Muscle of leg (tissue), 11 donors: ENCODE measurements around the gene EBF3. TPM values are rescaled to one million over a fixed set of nuclear protein-coding genes. Genes with fewer than 3 reads are reported as not detected.

Experiments
- DNase-seq: peaks from one replicate; pipeline ENCODE4 v3.0.0; 2013
- H3K27ac ChIP-seq: one replicate; pipeline ENCODE4 v1.5.1; 2013; ENCODE audit warnings: mild to moderate bottlenecking, low read length, control low read depth
- H3K27me3 ChIP-seq: one replicate; pipeline ENCODE4 v1.6.1; 2013; ENCODE audit warnings: low read length; ENCODE audit not compliant: control insufficient read depth, insufficient read depth
- H3K36me3 ChIP-seq: one replicate; pipeline ENCODE4 v1.6.1; 2013; ENCODE audit warnings: low read length; ENCODE audit not compliant: control insufficient read depth, insufficient read depth
- H3K4me1 ChIP-seq: one replicate; pipeline ENCODE4 v1.6.1; 2013; ENCODE audit warnings: low read length; ENCODE audit not compliant: control insufficient read depth, insufficient read depth
- H3K4me3 ChIP-seq: one replicate; pipeline ENCODE4 v1.5.1; 2013; ENCODE audit warnings: low read length, control low read depth
- H3K9me3 ChIP-seq: replicated peaks from 2 replicates; pipeline ENCODE4 v1.6.1; 2013; ENCODE audit warnings: low read depth, low read length; ENCODE audit not compliant: control insufficient read depth
- WGBS: methylation state at CpG from one replicate; pipeline ENCODE4 v1.1.5; 2013; ENCODE audit warnings: missing lambda C conversion rate; ENCODE audit not compliant: insufficient coverage; 5-methylcytosine and 5-hydroxymethylcytosine counted together
- polyA plus RNA-seq, 8 donors: library from polyadenylated mRNA; unstranded; fragments of 120-200 nt; gene quantifications; one replicate each; pipeline versions ENCODE4 v1.2.1 to v1.2.3, GENCODE V29; 2013; ENCODE audit warnings: inconsistent platforms in 1 of 8, low replicate concordance in 1 of 8; ENCODE audit not compliant: insufficient read length in 8 of 8, insufficient read depth in 1 of 8
- total RNA-seq: library from RNA; stranded (reverse); fragments of 120-200 nt; gene quantifications from one replicate; pipeline ENCODE4 v1.2.4, GENCODE V29; 2013

EBF3 gene
- total and polyA plus RNA-seq, 9 donors = 33.6 to 102 (median 75.6) TPM

GRCh38 chr10:129919358-129919757 lies 44.7 kb downstream of the EBF3 start:
- WGBS = 77% methylated on average over 3 of the region's 4 CpGs
- Histone ChIP-seq H3K4me1 (peaks cover 37% of the 10 kb centered on the region), H3K9me3 (no peaks in the 10 kb centered on the region), H3K36me3 (peaks cover 26% of the 10 kb centered on the region), H3K27me3 (no peaks in the 10 kb centered on the region), H3K4me3 (no peak overlapping the region), H3K27ac (no peak overlapping the region)
- no peak for DNase-seq

DNA sequence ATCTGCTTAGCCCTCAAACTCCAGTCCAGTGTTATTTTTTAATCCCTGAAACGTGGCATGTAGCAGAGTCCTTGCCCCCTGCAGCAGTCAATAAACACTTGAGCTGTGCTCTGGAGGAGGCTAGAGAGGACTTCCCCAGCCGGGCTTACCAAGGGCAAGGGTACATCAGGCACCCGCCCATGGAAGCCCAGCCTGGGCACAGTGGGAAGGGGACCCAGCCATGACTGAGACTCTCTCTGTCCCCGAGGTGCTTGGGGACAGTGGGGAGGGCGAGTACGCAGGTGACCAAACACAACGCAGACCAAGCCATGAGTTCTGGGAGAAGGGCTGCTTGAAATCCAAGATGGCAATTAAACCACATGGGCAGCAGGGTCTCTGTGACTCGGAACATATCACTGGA lies 45.2 kb downstream of the EBF3 start:
- no peak overlapping the region for H3K27ac ChIP-seq

DNA sequence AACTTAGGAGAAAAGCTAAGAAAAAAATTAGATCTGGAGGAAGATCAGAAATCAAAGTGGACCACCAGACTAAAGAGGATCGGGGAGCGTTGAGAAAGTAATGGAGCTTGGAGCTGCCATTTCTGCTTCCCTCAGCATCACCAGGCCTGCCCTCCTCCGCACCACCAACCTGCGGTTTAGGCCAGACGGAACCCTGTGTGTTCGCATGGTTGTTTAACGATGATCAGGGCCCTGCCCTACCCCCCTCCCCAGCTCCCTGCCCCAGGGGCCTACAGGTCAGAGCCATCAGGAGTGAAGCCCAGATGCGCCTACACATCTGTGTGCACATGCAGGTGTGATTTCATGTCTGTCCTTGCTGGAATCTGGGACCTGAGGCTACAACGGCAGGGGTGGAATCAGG lies 45.7 kb downstream of the EBF3 start:
- no peak for DNase-seq

More for the DNA sequence above, 45.2 kb downstream of the EBF3 start:
- 78% methylated on average over 7 of the region's 8 CpGs for WGBS
- DNase-seq = no peak
- Histone ChIP-seq H3K36me3 (peaks cover 29% of the 10 kb centered on the region), H3K4me1 (peaks cover 39% of the 10 kb centered on the region), H3K9me3 (no peaks in the 10 kb centered on the region), H3K27me3 (no peaks in the 10 kb centered on the region), H3K4me3 (no peak overlapping the region)

GRCh38 chr10:129917936-129918335 lies 46.1 kb downstream of the EBF3 start:
- H3K4me1 ChIP-seq = peaks cover 46% of the 10 kb centered on the region
- H3K4me3 ChIP-seq = no peak overlapping the region
- WGBS = no CpG with 5 or more reads among the region's 3 CpGs
- H3K9me3 ChIP-seq = no peaks in the 10 kb centered on the region
- no peak overlapping the region for H3K27ac ChIP-seq
- H3K27me3 ChIP-seq = no peaks in the 10 kb centered on the region
- DNase-seq = no peak
- peaks cover 33% of the 10 kb centered on the region for H3K36me3 ChIP-seq

More for the DNA sequence above, 45.7 kb downstream of the EBF3 start:
- peaks cover 31% of the 10 kb centered on the region for H3K36me3 ChIP-seq
- WGBS = 40% methylated on average over 2 of the region's 9 CpGs
- peaks cover 41% of the 10 kb centered on the region for H3K4me1 ChIP-seq
- no peak overlapping the region for H3K4me3 ChIP-seq
- no peak overlapping the region for H3K27ac ChIP-seq
- H3K9me3 ChIP-seq = no peaks in the 10 kb centered on the region
- H3K27me3 ChIP-seq = no peaks in the 10 kb centered on the region

- H3K9me3 ChIP-seq = no peaks in the 10 kb centered on the region
- no peaks in the 10 kb centered on the region for H3K27me3 ChIP-seq
- WGBS = 61% methylated on average over 6 of the region's 7 CpGs
- peaks cover 29% of the 10 kb centered on the region for H3K36me3 ChIP-seq
- no peak overlapping the region for H3K4me3 ChIP-seq
- peaks cover 52% of the 10 kb centered on the region for H3K4me1 ChIP-seq
- no peak overlapping the region for H3K27ac ChIP-seq
- no peak for DNase-seq
Observed at GRCh38 chr10:129916506-129916995, 47.5 kb downstream of the EBF3 start.

DNA sequence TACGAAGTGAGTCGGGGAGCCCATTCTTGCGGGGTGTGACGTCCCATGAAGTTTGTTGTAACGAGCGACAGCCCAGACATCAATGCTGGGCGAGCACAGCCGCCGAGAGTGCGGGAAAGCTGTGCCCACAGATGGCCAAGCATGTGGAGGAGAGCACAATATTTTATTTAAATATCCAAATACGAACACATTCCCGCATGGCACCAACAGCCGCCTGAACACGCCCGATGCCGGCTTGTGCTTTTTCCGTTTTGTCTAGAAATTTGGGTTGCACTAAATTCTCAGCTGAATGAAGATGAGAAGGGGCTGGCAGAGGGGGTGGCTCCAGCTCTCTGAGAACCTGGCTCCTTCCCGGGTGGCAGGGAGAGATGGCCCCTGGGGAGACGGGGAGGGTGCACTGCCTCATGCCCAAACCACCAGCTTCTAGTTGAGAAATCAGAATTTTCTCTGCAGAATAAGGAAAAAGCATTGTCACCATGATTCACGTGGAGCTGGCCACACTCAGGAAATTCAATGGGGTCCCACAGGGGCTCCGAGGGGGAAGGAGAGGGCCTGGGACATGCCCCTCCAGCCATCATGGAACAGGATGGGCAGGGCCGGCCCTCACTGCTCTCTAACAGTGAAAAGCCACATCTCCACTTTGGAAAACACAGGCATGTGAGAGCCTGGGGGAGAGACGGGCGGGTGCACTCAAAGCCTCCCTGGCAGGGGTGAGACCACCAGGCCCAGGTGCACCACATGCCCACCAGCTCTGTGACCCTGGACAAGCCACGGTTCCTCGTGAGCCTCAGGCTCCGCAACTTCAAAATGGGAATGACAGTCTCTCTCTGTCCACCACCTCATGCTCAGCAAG lies 48.3 kb downstream of the EBF3 start:
- H3K27ac ChIP-seq = no peak overlapping the region
- no peaks in the 10 kb centered on the region for H3K9me3 ChIP-seq
- H3K36me3 ChIP-seq = peaks cover 34% of the 10 kb centered on the region
- DNase-seq = no peak
- H3K27me3 ChIP-seq = no peaks in the 10 kb centered on the region
- peaks cover 55% of the 10 kb centered on the region for H3K4me1 ChIP-seq
- no peak overlapping the region for H3K4me3 ChIP-seq
- WGBS = 63% methylated on average over 7 of the region's 27 CpGs

DNA sequence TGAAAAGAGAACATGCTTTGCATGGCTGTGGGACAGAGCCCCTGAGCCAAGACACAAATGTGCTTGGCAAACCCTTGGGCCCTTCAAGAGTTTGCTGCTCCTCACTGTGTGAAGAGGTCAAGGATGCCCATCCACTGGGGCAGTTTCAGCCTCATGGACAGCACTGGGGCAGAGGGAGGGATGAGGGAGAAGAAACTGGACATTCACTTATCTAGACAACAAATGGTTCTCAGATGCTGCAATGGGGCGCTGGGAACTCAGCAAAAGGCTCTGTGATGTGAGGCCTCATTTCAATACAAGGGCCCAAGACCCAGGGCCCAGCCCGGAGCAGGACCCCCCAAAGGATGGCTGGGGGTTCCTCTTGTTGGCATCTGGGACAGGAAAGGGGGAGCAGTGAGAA lies 49.1 kb downstream of the EBF3 start:
- Histone ChIP-seq H3K9me3 (no peaks in the 10 kb centered on the region), H3K36me3 (peaks cover 32% of the 10 kb centered on the region), H3K4me3 (no peak overlapping the region), H3K27ac (no peak overlapping the region), H3K4me1 (peaks cover 59% of the 10 kb centered on the region), H3K27me3 (no peaks in the 10 kb centered on the region)
- no peak for DNase-seq
- WGBS = 70% methylated on average over 2 of the region's 2 CpGs

DNA sequence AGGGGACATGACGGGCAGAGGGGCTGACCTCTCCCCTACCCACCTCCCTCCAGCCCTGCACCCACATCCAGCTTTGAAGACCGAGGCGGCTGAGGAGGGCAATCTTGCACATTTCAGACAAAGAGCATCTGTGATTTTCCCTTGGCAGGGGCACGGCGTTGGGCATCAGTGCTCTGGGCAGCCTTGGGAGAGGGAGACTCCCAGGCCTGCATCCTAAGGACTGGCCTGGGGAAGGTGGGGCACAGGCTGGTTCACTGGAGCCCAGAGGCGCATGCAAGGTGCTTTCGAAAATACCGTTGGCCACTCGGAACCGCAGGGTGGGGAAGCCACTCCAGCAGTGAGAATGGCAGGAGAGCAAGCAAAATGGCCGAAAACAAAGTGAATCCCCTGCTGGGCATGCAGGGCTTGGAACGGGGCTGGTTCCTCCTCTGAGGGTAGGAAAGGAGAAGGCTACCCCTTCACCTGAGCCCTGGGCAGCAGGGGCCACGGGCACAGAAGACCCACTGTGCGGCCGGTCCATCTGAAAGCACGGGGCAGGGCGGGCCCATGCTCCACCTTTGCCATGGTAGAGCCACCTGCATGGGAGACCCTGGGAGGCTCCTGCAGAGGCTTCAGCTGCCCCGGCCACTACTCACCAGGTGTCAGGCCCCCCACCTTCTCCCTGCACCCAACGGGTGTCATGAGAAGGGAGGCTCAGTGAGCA lies 49.8 kb downstream of the EBF3 start:
- peaks cover 38% of the 10 kb centered on the region for H3K36me3 ChIP-seq
- H3K9me3 ChIP-seq = no peaks in the 10 kb centered on the region
- H3K4me1 ChIP-seq = peaks cover 60% of the 10 kb centered on the region
- 85% methylated on average over 9 of the region's 19 CpGs for WGBS
- H3K27ac ChIP-seq = no peak overlapping the region
- DNase-seq = no peak
- H3K4me3 ChIP-seq = no peak overlapping the region
- no peaks in the 10 kb centered on the region for H3K27me3 ChIP-seq

- WGBS = 25% methylated on average over 5 of the region's 15 CpGs
- no peak for DNase-seq
Observed at GRCh38 chr10:129912986-129913695, 50.9 kb downstream of the EBF3 start.

More at GRCh38 chr10:129912986-129913695, 50.9 kb downstream of the EBF3 start:
- H3K9me3 ChIP-seq = no peaks in the 10 kb centered on the region
- H3K27ac ChIP-seq = no peak overlapping the region
- peaks cover 38% of the 10 kb centered on the region for H3K36me3 ChIP-seq
- no peaks in the 10 kb centered on the region for H3K27me3 ChIP-seq
- peaks cover 66% of the 10 kb centered on the region for H3K4me1 ChIP-seq
- H3K4me3 ChIP-seq = no peak overlapping the region
